ENCODE data around the gene WIPF1. TPM values are rescaled to one million over a fixed set of nuclear protein-coding genes. Genes with fewer than 3 reads are reported as not detected.

Gene WIPF1
- polyA plus RNA-seq, 2 of the 4 experiments (the other 2 are of a cell fraction), result 16.4 to 20.1 TPM

- H3K4me1 ChIP-seq, result peaks cover 4% of the 10 kb centered on the region; the same call in 1 of the 3 replicates
- H3K4me3 ChIP-seq, result no peak overlapping the region
- no peak overlapping the region for H3K4me2 ChIP-seq
- POLR2A ChIA-PET, result no interaction called here
- no peaks in the 10 kb centered on the region for H3K9me3 ChIP-seq
- DNase-seq (ENCODE audit: low read depth in 1 of 2, low spot score in 1 of 2) (no peak), ATAC-seq (no peak), FAIRE-seq (no peak)
- TF ChIP-seq ZNF302 (CRISPR knock-in tag; IDR thresholded peaks at IDR 0.05), result no peak
- no peak for TF ChIP-seq FOSL2 (IDR thresholded peaks at IDR 0.05)
- TF ChIP-seq FOSL2 (CRISPR knock-in tag; IDR thresholded peaks at IDR 0.05), result no peak
- TF ChIP-seq HEYL (CRISPR knock-in tag; IDR thresholded peaks at IDR 0.05), result no peak
- no peak for TF ChIP-seq ZC3H11A (IDR thresholded peaks at IDR 0.05)
- TF ChIP-seq, protein P1, sequence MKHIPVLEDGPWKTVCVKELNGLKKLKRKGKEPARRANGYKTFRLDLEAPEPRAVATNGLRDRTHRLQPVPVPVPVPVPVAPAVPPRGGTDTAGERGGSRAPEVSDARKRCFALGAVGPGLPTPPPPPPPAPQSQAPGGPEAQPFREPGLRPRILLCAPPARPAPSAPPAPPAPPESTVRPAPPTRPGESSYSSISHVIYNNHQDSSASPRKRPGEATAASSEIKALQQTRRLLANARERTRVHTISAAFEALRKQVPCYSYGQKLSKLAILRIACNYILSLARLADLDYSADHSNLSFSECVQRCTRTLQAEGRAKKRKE (CRISPR knock-in tag; IDR thresholded peaks at IDR 0.05; ENCODE audit: low read depth), result no peak
- no peak for TF ChIP-seq ESRRA (IDR thresholded peaks at IDR 0.05; ENCODE audit: borderline replicate concordance, low read length)
- TF ChIP-seq KDM1A (IDR thresholded peaks at IDR 0.05; ENCODE audit: low read depth), result no peak
- H3K27ac ChIP-seq, result no peak overlapping the region
- CTCF ChIA-PET, result no interaction called here
- 65% methylated on average over 1 of the region's 1 CpG for WGBS (ENCODE audit: missing lambda C conversion rate)
Observed at GRCh38 chr2:174569678-174570077, 27.9 kb downstream of the WIPF1 start.

- no peaks in the 10 kb centered on the region for H3K9me3 ChIP-seq
- peaks cover 4% of the 10 kb centered on the region; the same call in 1 of the 3 replicates for H3K4me1 ChIP-seq
- ATAC-seq, result no peak
- CTCF ChIA-PET, result interaction anchor here (1.7 to 3.7 kb wide), 2 partner anchors 120 to 132 kb away, joined by 7 to 10 read pairs; no protein-coding TSS in a partner anchor
- POLR2A ChIA-PET, result no interaction called here
- H3K4me2 ChIP-seq, result no peak overlapping the region
- TF ChIP-seq NFE2L2 (conservative IDR thresholded peaks at IDR 0.05; ENCODE audit: low read length) (no peak), BHLHE40 (IDR thresholded peaks at IDR 0.05; ENCODE audit: low read depth, low read length) (no peak), ZSCAN20 (CRISPR knock-in tag; IDR thresholded peaks at IDR 0.05) (no peak), FOXS1 (CRISPR knock-in tag; IDR thresholded peaks at IDR 0.05) (no peak), ZFP36 (IDR thresholded peaks at IDR 0.05; ENCODE audit: borderline replicate concordance, partially characterized antibody) (no peak), SMC3 (IDR thresholded peaks at IDR 0.05) (no peak), RNF2 (IDR thresholded peaks at IDR 0.05; ENCODE audit: borderline replicate concordance, low read depth) (no peak), USF2 (IDR thresholded peaks at IDR 0.05) (no peak), EHF (CRISPR knock-in tag; IDR thresholded peaks at IDR 0.05) (no peak), RFX5 (IDR thresholded peaks at IDR 0.05) (no peak), HOXB13 (CRISPR knock-in tag; IDR thresholded peaks at IDR 0.05; ENCODE audit: low read depth) (no peak), HOXA7 (CRISPR knock-in tag; IDR thresholded peaks at IDR 0.05) (no peak), CHD4 (IDR thresholded peaks at IDR 0.05; ENCODE audit: borderline replicate concordance) (no peak), ESRRA (IDR thresholded peaks at IDR 0.05; ENCODE audit: borderline replicate concordance, low read length) (no peak), BCL3 (IDR thresholded peaks at IDR 0.05) (no peak), TFCP2L1 (CRISPR knock-in tag; IDR thresholded peaks at IDR 0.05) (no peak), GATA3 (IDR thresholded peaks at IDR 0.05; ENCODE audit: borderline replicate concordance) (no peak)
- TF ChIP-seq, protein P2, sequence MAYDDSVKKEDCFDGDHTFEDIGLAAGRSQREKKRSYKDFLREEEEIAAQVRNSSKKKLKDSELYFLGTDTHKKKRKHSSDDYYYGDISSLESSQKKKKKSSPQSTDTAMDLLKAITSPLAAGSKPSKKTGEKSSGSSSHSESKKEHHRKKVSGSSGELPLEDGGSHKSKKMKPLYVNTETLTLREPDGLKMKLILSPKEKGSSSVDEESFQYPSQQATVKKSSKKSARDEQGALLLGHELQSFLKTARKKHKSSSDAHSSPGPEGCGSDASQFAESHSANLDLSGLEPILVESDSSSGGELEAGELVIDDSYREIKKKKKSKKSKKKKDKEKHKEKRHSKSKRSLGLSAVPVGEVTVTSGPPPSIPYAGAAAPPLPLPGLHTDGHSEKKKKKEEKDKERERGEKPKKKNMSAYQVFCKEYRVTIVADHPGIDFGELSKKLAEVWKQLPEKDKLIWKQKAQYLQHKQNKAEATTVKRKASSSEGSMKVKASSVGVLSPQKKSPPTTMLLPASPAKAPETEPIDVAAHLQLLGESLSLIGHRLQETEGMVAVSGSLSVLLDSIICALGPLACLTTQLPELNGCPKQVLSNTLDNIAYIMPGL (CRISPR knock-in tag; IDR thresholded peaks at IDR 0.05; ENCODE audit: borderline replicate concordance), result no peak
- TF ChIP-seq, protein P3, sequence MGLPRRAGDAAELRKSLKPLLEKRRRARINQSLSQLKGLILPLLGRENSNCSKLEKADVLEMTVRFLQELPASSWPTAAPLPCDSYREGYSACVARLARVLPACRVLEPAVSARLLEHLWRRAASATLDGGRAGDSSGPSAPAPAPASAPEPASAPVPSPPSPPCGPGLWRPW (IDR thresholded peaks at IDR 0.05), result no peak
- DNase-seq (ENCODE audit: low read depth in 1 of 2, low spot score in 1 of 2), result no peak
- no peak overlapping the region for H3K27ac ChIP-seq
- H3K4me3 ChIP-seq, result no peak overlapping the region
- no peak for FAIRE-seq
Observed at GRCh38 chr2:174568425-174568824, 29.2 kb downstream of the WIPF1 start.

Measured in A549 (cell line).